GM12874 (cell line): ENCODE data around the gene OLAH.

Experiments
- TF ChIP-seq, protein P1 (sequence below): IDR thresholded peaks from 2 replicates; pipeline ENCODE4 v1.5.1; 2011; ENCODE audit warnings: low read depth, mild to moderate bottlenecking, control low read depth, low read length, moderate library complexity; ENCODE audit not compliant: insufficient read depth

OLAH gene

DNA sequence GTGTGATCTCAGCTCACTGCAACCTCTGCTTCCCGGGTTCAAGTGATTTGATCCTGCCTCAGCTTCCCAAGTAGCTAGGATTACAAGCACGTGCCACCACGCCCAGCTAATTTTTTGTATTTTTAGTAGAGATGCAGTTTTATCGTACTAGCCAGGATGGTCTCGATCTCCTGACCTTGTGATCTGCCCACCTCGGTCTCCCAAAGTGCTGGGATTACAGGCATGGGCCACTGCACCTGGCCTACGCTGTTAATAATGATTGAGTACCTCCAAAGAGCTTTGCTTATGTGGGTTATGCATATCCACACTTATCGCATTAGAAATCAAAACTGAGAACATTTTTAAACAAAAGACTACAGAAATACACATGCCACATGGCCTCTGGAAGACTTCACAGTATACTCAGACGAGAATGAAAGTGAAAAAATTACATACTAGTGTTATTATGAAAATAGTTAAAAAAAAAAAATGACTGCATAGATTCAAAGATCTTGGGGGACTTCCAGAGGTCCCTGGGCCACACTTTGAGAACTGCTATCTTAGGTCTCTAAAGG lies 78.8 kb downstream of the OLAH start:
- TF ChIP-seq, protein P1, sequence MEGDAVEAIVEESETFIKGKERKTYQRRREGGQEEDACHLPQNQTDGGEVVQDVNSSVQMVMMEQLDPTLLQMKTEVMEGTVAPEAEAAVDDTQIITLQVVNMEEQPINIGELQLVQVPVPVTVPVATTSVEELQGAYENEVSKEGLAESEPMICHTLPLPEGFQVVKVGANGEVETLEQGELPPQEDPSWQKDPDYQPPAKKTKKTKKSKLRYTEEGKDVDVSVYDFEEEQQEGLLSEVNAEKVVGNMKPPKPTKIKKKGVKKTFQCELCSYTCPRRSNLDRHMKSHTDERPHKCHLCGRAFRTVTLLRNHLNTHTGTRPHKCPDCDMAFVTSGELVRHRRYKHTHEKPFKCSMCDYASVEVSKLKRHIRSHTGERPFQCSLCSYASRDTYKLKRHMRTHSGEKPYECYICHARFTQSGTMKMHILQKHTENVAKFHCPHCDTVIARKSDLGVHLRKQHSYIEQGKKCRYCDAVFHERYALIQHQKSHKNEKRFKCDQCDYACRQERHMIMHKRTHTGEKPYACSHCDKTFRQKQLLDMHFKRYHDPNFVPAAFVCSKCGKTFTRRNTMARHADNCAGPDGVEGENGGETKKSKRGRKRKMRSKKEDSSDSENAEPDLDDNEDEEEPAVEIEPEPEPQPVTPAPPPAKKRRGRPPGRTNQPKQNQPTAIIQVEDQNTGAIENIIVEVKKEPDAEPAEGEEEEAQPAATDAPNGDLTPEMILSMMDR: no peak
